Nephron progenitor cell (in vitro differentiated cells): ENCODE measurements around the gene SERGEF.

Experiments used
- DNase-seq: peaks from one replicate; pipeline ENCODE4 v3.0.0; 2021
- H3K27ac Mint-ChIP-seq: 2 replicates; pipeline ENCODE4 v1.8.0; 2021; ENCODE audit warnings: mild to moderate bottlenecking, moderate library complexity, mixed read lengths
- H3K27me3 Mint-ChIP-seq: 2 replicates; pipeline ENCODE4 v1.8.0; 2021; ENCODE audit warnings: mild to moderate bottlenecking, low read depth, mixed read lengths; ENCODE audit not compliant: poor library complexity
- H3K36me3 Mint-ChIP-seq: 2 replicates; pipeline ENCODE4 v1.8.0; 2021; ENCODE audit warnings: low read depth, mixed read lengths
- H3K4me1 Mint-ChIP-seq: 2 replicates; pipeline ENCODE4 v1.8.0; 2021; ENCODE audit warnings: mixed read lengths
- H3K4me3 Mint-ChIP-seq: 2 replicates; pipeline ENCODE4 v1.8.0; 2021; ENCODE audit warnings: mild to moderate bottlenecking, moderate library complexity, mixed read lengths
- H3K9me3 Mint-ChIP-seq: 2 replicates; pipeline ENCODE4 v1.8.0; 2021; ENCODE audit warnings: mild to moderate bottlenecking, moderate library complexity, mixed read lengths
- CTCF ChIP-seq: fragments of 200-600 bp; sonication (generic); IDR thresholded peaks from 2 replicates; pipeline ENCODE4 v1.5.0; 2021; ENCODE audit warnings: antibody characterized with exemption

Gene SERGEF

DNA sequence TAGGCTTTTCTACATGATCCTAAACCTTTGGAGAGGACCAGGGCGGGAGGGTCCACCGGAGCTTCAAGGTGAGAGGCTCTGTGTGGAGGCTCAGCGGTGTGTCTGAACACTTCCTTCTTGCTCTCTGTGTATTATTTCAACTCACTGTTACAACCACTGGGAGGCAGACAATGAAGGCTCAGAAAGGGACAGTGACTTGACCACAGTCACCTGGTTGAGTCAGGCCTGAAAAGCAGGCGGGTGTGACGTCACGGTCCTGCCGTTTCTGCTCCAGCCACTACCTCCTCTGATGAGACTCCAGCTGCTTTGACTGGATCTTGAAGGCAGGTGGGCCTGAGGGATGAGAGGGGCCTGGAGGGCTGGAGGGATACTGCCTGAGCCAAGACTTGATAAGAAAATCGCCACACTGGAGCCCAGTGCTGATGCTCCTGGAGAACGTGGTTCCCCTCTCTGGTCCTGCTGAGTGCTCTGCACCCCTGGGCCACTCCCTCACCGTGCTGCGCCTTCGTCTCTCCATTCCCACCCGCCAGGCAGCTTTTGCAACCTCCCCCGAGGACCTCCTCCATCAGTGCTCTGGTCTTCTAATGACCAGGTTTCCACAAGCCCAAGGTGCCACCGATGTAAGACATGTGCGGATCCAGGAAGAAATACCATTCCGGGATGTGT lies 250.4 kb downstream of the SERGEF start:
- peaks cover 15% of the 10 kb centered on the region for H3K9me3 Mint-ChIP-seq
- H3K27me3 Mint-ChIP-seq, result peaks cover 25% of the 10 kb centered on the region
- no peaks in the 10 kb centered on the region for H3K36me3 Mint-ChIP-seq
- DNase-seq, result no peak
- no peak for TF ChIP-seq CTCF
- H3K4me1 Mint-ChIP-seq, result peaks cover 28% of the 10 kb centered on the region
- H3K27ac Mint-ChIP-seq, result no peak overlapping the region
- no peak overlapping the region for H3K4me3 Mint-ChIP-seq

DNA sequence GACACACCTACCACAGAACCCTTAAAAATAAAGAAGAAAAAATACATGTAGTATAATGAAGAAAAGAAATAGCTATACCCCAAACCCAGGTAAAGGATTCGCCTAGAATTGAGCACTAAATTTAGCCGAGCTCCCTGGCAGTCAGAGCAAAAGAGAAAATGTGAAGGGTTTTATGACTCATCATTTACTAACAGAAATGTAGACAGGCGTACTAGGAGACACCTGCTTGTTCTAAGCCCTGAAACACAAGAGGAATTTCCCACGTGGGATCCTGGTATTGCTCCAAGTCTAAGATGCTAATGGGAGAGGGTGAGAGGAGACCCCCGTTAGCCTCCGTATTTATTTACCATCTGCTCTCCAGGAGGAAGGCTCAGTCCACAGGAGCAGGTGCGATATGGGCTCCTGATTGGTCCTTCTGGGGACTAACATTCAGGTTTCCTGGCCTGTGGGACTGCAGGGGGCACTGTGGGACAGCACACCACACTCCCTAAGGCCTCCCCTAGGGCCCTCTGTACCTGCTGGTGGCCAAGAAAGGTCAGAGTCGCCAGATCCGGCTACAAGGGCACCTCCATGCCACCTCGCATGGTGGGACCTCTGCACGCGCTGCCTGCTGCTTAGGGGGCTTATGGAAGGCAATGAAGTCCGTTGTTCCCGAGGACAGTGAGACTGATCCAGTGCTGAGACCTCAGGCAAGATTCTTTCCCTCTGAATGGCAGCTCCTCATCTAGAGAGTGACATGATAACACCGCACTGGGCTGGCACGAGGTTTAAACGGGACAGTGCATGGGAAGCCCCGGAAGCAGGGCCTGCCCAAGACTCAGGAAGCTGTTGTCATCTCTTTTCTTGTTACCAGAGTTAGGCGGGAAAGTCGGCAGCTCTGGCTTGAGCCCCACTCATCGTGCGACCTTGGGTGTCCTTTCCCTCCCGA lies 252.5 kb downstream of the SERGEF start:
- peak; percentile 56 for TF ChIP-seq CTCF
- H3K36me3 Mint-ChIP-seq, result no peaks in the 10 kb centered on the region
- H3K4me1 Mint-ChIP-seq, result peaks cover 16% of the 10 kb centered on the region
- peak; percentile 68 for DNase-seq
- no peak overlapping the region for H3K27ac Mint-ChIP-seq
- peaks cover 15% of the 10 kb centered on the region for H3K9me3 Mint-ChIP-seq
- H3K4me3 Mint-ChIP-seq, result no peak overlapping the region
- H3K27me3 Mint-ChIP-seq, result peaks cover 37% of the 10 kb centered on the region

- TF ChIP-seq CTCF, result no peak
- Mint-ChIP-seq H3K9me3 (peaks cover 15% of the 10 kb centered on the region), H3K4me3 (no peak overlapping the region), H3K36me3 (no peaks in the 10 kb centered on the region), H3K4me1 (peaks cover 5% of the 10 kb centered on the region), H3K27ac (no peak overlapping the region), H3K27me3 (peaks cover 57% of the 10 kb centered on the region)
- DNase-seq, result no peak
Observed at GRCh38 chr11:17755891-17756290, 257.0 kb downstream of the SERGEF start.

DNA sequence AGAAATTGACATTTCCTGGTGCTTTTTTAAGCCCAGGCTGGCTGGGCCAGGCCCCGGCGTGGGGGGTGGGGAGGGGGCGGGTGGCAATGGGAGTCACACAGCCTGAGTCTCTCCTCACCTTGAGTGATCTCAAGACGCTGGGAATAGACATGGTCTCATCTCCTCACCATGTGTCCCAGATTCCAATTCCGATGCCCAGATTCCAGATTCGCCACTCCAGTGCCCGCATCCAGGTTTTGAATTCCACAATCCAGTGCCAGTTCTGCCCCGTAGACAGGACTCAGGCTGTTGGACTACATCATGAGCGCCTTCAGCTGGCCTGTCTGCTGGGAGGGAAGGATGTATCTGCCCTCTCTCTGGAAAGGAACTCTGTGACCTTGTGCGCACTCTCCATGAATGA lies 259.2 kb downstream of the SERGEF start:
- Mint-ChIP-seq H3K36me3 (no peaks in the 10 kb centered on the region), H3K4me3 (no peak overlapping the region), H3K27me3 (peaks cover 59% of the 10 kb centered on the region), H3K9me3 (peaks cover 6% of the 10 kb centered on the region), H3K4me1 (peaks cover 17% of the 10 kb centered on the region), H3K27ac (no peak overlapping the region)
- no peak for DNase-seq
- no peak for TF ChIP-seq CTCF

- Mint-ChIP-seq H3K4me3 (no peak overlapping the region), H3K36me3 (no peaks in the 10 kb centered on the region), H3K27me3 (peaks cover 55% of the 10 kb centered on the region), H3K27ac (no peak overlapping the region), H3K4me1 (peaks cover 17% of the 10 kb centered on the region), H3K9me3 (peaks cover 2% of the 10 kb centered on the region)
- DNase-seq, result no peak
- TF ChIP-seq CTCF, result no peak
Observed at GRCh38 chr11:17753153-17753552, 259.7 kb downstream of the SERGEF start.
